GM23338 (cell line): ENCODE data around the gene KLHDC7A. TPM values are rescaled to one million over a fixed set of nuclear protein-coding genes. Genes with fewer than 3 reads are reported as not detected.

Experiments used
- ATAC-seq: fragments of 200-7000 bp; cut with Tn5 transposase; 3 replicates; pipeline ENCODE4 v1.9.1; 2020
- DNase-seq: peaks from one replicate; pipeline ENCODE4 v3.0.0-alpha.2; 2015; ENCODE audit warnings: low spot score
- H2AFZ ChIP-seq: fragments of 200-600 bp; sonication (generic); 2 replicates; pipeline ENCODE4 v1.8.0; 2016; ENCODE audit warnings: antibody characterized with exemption, mild to moderate bottlenecking, moderate library complexity
- H3F3A ChIP-seq: fragments of 200-600 bp; sonication (generic); replicated peaks from 2 replicates; pipeline ENCODE4 v1.8.0; 2017; ENCODE audit warnings: antibody characterized with exemption, mixed run types, low read depth
- H3K27ac ChIP-seq: fragments of 200-600 bp; sonication (generic); 2 replicates; pipeline ENCODE4 v1.6.1; 2016; ENCODE audit warnings: low read depth
- H3K27me3 ChIP-seq: fragments of 200-600 bp; sonication (generic); 2 replicates; pipeline ENCODE4 v1.8.0; 2016; ENCODE audit warnings: mild to moderate bottlenecking, mixed run types, moderate library complexity; ENCODE audit not compliant: insufficient read depth
- H3K36me3 ChIP-seq: fragments of 200-600 bp; sonication (generic); 2 replicates; pipeline ENCODE4 v1.8.0; 2016; ENCODE audit warnings: mild to moderate bottlenecking; ENCODE audit not compliant: insufficient read depth
- H3K4me1 ChIP-seq: fragments of 200-600 bp; sonication (generic); 2 replicates; pipeline ENCODE4 v1.8.0; 2016; ENCODE audit warnings: mild to moderate bottlenecking, moderate library complexity; ENCODE audit not compliant: insufficient read depth
- H3K4me2 ChIP-seq: fragments of 200-600 bp; sonication (generic); 2 replicates; pipeline ENCODE4 v1.7.1; 2017; ENCODE audit warnings: mixed run types
- H3K4me3 ChIP-seq: fragments of 200-600 bp; sonication (generic); 2 replicates; pipeline ENCODE4 v1.6.1; 2016; ENCODE audit warnings: mixed run types
- H3K79me2 ChIP-seq: fragments of 200-600 bp; sonication (generic); replicated peaks from 2 replicates; pipeline ENCODE4 v1.8.0; 2017; ENCODE audit warnings: mild to moderate bottlenecking; ENCODE audit not compliant: insufficient read depth
- H3K9me2 ChIP-seq: fragments of 200-600 bp; sonication (generic); 2 replicates; pipeline ENCODE4 v1.8.0; 2017; ENCODE audit not compliant: insufficient read depth
- H4K20me1 ChIP-seq: fragments of 200-600 bp; sonication (generic); replicated peaks from 2 replicates; pipeline ENCODE4 v1.8.0; 2017; ENCODE audit warnings: mild to moderate bottlenecking; ENCODE audit not compliant: insufficient read depth
- H3K27ac Mint-ChIP-seq: 2 replicates; pipeline ENCODE4 v1.8.0; 2020; ENCODE audit warnings: inconsistent platforms, mild to moderate bottlenecking, moderate library complexity, mixed read lengths
- H3K27me3 Mint-ChIP-seq: 3 replicates; pipeline ENCODE4 v1.8.0; 2022; ENCODE audit warnings: low read depth, mild to moderate bottlenecking, moderate library complexity, mixed read lengths, inconsistent platforms; ENCODE audit not compliant: insufficient read depth, poor library complexity
- H3K36me3 Mint-ChIP-seq: 3 replicates; pipeline ENCODE4 v1.8.0; 2021; ENCODE audit warnings: low read depth, mild to moderate bottlenecking, inconsistent platforms, moderate library complexity, mixed read lengths
- H3K4me1 Mint-ChIP-seq: 3 replicates; pipeline ENCODE4 v1.8.0; 2020; ENCODE audit warnings: mild to moderate bottlenecking, inconsistent platforms, mixed read lengths
- H3K4me3 Mint-ChIP-seq: 3 replicates; pipeline ENCODE4 v1.8.0; 2021; ENCODE audit warnings: moderate library complexity, mild to moderate bottlenecking, inconsistent platforms, mixed read lengths
- H3K9me3 Mint-ChIP-seq: 3 replicates; pipeline ENCODE4 v1.8.0; 2020; ENCODE audit warnings: moderate library complexity, mild to moderate bottlenecking, inconsistent platforms, mixed read lengths
- CTCF ChIP-seq, 2 experiments: fragments of 200-600 bp in 1 of 2; sonication (generic) in 1 of 2; conservative IDR thresholded peaks; 2 replicates each; pipeline versions ENCODE4 v1.5.1 to v1.6.1; 2016 to 2017; ENCODE audit warnings: antibody characterized with exemption in 2 of 2, low read depth in 2 of 2, mild to moderate bottlenecking in 2 of 2, moderate library complexity in 1 of 2
- REST ChIP-seq: IDR thresholded peaks from one replicate; pipeline ENCODE4 v1.6.1; 2018; ENCODE audit warnings: antibody characterized with exemption; ENCODE audit not compliant: unreplicated experiment
- STAT1 ChIP-seq: IDR thresholded peaks from one replicate; pipeline ENCODE4 v1.6.1; 2016; ENCODE audit warnings: antibody characterized with exemption; ENCODE audit not compliant: unreplicated experiment
- ZNF331 ChIP-seq: fragments of 250-450 bp; sonication (Bioruptor Pico); IDR thresholded peaks from 2 replicates; pipeline ENCODE4 v1.5.0; 2020; ENCODE audit warnings: low read depth, mild to moderate bottlenecking, moderate library complexity
- ZNF462 ChIP-seq: fragments of 250-450 bp; sonication (Bioruptor Pico); IDR thresholded peaks from 2 replicates; pipeline ENCODE4 v1.5.0; 2020; ENCODE audit warnings: mild to moderate bottlenecking, moderate library complexity
- polyA plus RNA-seq: library from polyadenylated mRNA; unstranded; fragments of >200 nt; fragmentation: Nextera tagmentation; extraction: Ambion mirVana; gene quantifications from 2 replicates; pipeline ENCODE4 v1.2.1, GENCODE V29; 2016
- total RNA-seq: library from RNA; depleted of rRNA; stranded (reverse); fragments of >200 nt; shearing (Covaris generic); gene quantifications from 2 replicates; pipeline ENCODE4 v1.2.3, GENCODE V29; 2014
- TF ChIP-seq, protein P1 (sequence below): IDR thresholded peaks from 2 replicates; pipeline ENCODE4 v1.6.1; 2016; ENCODE audit warnings: antibody characterized with exemption

KLHDC7A gene
- total and polyA plus RNA-seq, 2 experiments from 2014 or later, result 4.5 to 22.4 TPM

DNA sequence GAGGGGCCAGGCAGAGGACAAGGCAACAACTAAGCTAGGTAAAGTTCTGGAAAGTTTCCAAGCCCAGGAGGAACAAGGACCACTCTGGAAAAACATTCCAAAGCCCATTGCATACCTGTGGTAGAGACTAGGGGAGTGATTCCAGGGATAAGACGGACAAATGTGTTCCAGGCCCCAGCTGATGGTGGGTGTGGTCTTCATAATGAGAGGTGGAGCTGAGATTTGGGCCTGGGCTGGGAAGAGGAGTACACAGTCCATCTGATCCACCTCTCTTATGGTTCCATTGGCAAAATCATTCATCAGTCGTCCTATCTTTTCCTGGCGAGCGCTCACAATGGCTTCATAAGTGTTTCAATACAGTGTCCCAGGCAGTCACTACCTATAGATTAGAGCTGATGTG lies 4.5 kb downstream of the KLHDC7A start (continued):
- no peak for TF ChIP-seq REST
- TF ChIP-seq, protein P1, sequence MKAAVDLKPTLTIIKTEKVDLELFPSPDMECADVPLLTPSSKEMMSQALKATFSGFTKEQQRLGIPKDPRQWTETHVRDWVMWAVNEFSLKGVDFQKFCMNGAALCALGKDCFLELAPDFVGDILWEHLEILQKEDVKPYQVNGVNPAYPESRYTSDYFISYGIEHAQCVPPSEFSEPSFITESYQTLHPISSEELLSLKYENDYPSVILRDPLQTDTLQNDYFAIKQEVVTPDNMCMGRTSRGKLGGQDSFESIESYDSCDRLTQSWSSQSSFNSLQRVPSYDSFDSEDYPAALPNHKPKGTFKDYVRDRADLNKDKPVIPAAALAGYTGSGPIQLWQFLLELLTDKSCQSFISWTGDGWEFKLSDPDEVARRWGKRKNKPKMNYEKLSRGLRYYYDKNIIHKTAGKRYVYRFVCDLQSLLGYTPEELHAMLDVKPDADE, result no peak
- no peak for TF ChIP-seq ZNF331 (CRISPR knock-in tag)

DNA sequence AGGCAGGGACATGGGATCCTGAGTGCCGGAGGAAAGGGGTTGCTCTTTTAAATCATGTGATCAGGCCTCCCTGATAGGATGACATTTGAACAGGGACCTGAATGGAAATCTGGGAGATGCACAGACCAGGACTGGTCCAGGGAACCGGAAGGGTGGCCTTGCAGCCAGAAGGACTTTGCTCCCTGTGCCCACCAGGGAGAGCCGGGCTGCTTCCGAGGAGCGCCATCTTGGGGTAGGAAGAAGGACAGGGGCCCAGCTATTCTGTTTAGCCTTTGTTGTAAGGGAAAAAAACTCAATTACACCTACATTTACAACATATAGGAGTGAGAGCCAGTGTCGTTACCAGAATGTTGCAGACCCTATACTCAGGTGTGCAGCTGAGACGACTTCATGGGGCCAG lies 5.5 kb downstream of the KLHDC7A start:
- DNase-seq, result peak; percentile 75
- Mint-ChIP-seq H3K36me3 (peaks cover 53% of the 10 kb centered on the region), H3K4me3 (no peak overlapping the region)

More for the DNA sequence above, 5.5 kb downstream of the KLHDC7A start:
- Histone ChIP-seq H4K20me1 (no peaks in the 10 kb centered on the region), H3K9me2 (no peaks in the 10 kb centered on the region), H3F3A (0 out of 2 replicates have a peak, but pooled peaks cover 3% of the 10 kb centered on the region), H3K4me2 (no peak overlapping the region), H3K27ac (no peak overlapping the region), H3K4me3 (no peak overlapping the region), H3K4me1 (peaks cover 21% of the 10 kb centered on the region), H3K27me3 (no peaks in the 10 kb centered on the region), H3K36me3 (no peaks in the 10 kb centered on the region), H2AFZ (no peak overlapping the region), H3K79me2 (peaks cover 4% of the 10 kb centered on the region; the same call in 1 of the 2 replicates)
- ATAC-seq, result peak; percentile 83
- H3K4me1 Mint-ChIP-seq, result peaks cover 30% of the 10 kb centered on the region
- peaks cover 42% of the 10 kb centered on the region for H3K9me3 Mint-ChIP-seq
- H3K27me3 Mint-ChIP-seq, result peaks cover 4% of the 10 kb centered on the region
- TF ChIP-seq STAT1 (no peak), REST (no peak), ZNF331 (CRISPR knock-in tag) (no peak), ZNF462 (CRISPR knock-in tag) (peak; percentile 21; the same call in 1 of the 2 replicates), CTCF (conservative IDR thresholded peaks at IDR 0.05; ENCODE audit: low read depth in 2 of 2) (peak; percentile 66 to 86)
- no peak overlapping the region for H3K27ac Mint-ChIP-seq
